GM13977 (cell line): ENCODE results near the gene SLC12A7.

ENCODE experiments used
- DNase-seq: peaks from one replicate; pipeline ENCODE4 v3.0.0; 2012; ENCODE audit warnings: low spot score
- in situ Hi-C: fragments of 300-500 bp; cut with MboI; formaldehyde crosslinking; loops from one replicate; pipeline ENCODE4 v1.12.0; 2022; ENCODE audit warnings: low sequenced_read_pairs, low pct_unique_long_range_greater_than_20kb, mixed read lengths, inconsistent platforms; ENCODE audit not compliant: unreplicated experiment
- TF ChIP-seq, protein P1 (sequence below): IDR thresholded peaks from 2 replicates; pipeline ENCODE4 v1.5.1; 2012; ENCODE audit warnings: mild to moderate bottlenecking, control low read depth; ENCODE audit not compliant: insufficient read depth; ENCODE audit errors: extremely low read depth, missing control alignments

SLC12A7 gene

DNA sequence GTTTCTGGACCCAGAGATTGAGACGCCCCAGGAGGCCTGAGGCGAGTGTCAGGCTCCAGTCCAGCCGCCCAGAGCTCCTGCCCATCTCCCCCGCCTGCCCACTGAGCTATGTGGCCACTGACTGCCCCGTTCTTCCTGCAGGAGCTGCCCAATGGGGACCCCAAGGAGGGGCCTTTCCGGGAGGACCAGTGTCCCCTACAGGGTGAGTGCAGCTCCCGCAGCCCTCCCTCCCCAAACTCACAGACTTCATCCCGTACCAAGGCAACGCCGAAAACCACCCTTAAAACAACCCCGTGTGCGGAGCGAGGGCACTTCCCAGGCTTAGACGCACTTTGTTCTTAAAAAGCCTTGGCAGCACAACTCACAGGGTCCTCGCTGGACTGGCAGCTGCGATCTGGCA lies 79.9 kb downstream of the SLC12A7 start:
- no peak for DNase-seq
- in situ Hi-C loops, result no loop called here
- TF ChIP-seq, protein P1, sequence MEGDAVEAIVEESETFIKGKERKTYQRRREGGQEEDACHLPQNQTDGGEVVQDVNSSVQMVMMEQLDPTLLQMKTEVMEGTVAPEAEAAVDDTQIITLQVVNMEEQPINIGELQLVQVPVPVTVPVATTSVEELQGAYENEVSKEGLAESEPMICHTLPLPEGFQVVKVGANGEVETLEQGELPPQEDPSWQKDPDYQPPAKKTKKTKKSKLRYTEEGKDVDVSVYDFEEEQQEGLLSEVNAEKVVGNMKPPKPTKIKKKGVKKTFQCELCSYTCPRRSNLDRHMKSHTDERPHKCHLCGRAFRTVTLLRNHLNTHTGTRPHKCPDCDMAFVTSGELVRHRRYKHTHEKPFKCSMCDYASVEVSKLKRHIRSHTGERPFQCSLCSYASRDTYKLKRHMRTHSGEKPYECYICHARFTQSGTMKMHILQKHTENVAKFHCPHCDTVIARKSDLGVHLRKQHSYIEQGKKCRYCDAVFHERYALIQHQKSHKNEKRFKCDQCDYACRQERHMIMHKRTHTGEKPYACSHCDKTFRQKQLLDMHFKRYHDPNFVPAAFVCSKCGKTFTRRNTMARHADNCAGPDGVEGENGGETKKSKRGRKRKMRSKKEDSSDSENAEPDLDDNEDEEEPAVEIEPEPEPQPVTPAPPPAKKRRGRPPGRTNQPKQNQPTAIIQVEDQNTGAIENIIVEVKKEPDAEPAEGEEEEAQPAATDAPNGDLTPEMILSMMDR, result no peak

GRCh38 chr5:1031306-1031959 lies 80.4 kb downstream of the SLC12A7 start:
- TF ChIP-seq, protein P1, result no peak
- in situ Hi-C loops, result no loop called here
- no peak for DNase-seq

DNA sequence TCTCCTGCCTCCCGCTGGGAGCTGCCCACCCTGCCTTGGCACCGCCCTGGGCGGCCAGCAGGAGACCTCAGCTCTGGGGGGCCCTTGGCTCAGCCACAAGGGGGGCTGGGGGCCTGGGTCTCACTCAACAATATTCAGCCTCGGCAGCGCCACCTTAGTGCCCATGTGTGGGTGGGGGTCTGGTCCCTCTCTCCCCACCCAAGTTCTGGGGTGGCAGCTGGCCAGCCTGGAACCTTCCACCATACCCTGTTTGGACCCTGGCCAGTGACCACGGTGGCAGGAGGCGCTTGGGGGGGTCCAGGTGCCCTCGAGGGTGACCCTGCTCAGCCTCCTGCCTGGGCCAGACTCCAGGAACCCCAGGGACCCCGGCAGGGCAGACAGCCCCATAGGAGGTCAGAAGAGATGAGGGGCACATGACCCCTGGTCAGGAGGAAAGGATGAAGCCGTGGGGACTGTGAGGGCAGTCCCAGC lies 81.0 kb downstream of the SLC12A7 start:
- TF ChIP-seq, protein P1, result no peak
- in situ Hi-C loops, result no loop called here
- no peak for DNase-seq

GRCh38 chr5:1029945-1030625 lies 81.8 kb downstream of the SLC12A7 start:
- TF ChIP-seq, protein P1, result no peak
- in situ Hi-C loops, result no loop called here
- no peak for DNase-seq

- DNase-seq, result no peak
- in situ Hi-C loops, result no loop called here
- TF ChIP-seq, protein P1, result no peak
These were observed 82.5 kb downstream of the SLC12A7 start for GRCh38 chr5:1029282-1029944.

DNA sequence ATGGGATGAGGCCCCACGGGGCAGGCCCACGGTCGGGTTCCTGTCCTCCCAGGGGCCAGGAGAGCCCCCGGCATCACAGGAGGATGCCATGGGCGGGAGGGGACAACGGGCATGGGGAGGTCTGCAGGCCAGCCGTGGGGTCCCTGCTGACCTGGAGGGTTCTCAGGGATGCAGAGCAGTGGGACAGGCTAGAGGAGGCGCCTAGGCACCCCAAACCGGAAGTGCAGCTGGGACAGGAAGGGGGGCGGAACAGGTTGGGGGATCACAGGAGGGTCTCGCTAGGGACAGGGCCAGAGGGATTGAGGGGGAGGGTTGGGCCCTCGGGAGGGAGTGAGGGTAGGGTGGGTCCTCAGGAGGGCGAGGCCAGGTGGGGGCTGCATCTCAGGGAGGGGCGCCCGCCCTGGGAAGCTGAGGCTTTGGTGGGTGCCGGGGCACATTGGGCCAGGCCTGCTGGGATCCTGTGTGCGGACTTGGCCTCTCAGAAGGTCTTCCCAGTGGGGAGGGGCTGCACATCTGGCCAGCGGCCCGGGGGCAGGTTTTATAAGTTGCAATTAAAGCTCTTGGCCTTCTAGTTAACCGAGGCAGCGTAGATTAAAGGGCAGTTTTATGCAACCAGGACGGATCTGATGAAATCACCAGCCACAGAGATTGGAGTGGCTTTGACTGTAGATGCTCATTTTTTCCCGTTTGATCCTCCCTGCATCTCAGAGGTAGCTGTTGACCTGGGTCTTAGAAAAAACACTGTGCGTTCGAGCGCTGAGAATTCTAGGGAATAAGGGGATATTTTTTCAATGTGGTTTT lies 83.2 kb downstream of the SLC12A7 start:
- no peak for DNase-seq
- TF ChIP-seq, protein P1, result no peak
- in situ Hi-C loops, result no loop called here
